ENCODE results near the gene TEX44. TPM values are rescaled to one million over a fixed set of nuclear protein-coding genes. Genes with fewer than 3 reads are reported as not detected.
A peak's percentile ranks its signal among the peaks of the same experiment; 100 is the strongest.

The TEX44 gene
- total and polyA plus RNA-seq, 9 of the 15 experiments (the other 6 are each of a cell fraction or from before 2014, with no cell fraction given): not detected

DNA sequence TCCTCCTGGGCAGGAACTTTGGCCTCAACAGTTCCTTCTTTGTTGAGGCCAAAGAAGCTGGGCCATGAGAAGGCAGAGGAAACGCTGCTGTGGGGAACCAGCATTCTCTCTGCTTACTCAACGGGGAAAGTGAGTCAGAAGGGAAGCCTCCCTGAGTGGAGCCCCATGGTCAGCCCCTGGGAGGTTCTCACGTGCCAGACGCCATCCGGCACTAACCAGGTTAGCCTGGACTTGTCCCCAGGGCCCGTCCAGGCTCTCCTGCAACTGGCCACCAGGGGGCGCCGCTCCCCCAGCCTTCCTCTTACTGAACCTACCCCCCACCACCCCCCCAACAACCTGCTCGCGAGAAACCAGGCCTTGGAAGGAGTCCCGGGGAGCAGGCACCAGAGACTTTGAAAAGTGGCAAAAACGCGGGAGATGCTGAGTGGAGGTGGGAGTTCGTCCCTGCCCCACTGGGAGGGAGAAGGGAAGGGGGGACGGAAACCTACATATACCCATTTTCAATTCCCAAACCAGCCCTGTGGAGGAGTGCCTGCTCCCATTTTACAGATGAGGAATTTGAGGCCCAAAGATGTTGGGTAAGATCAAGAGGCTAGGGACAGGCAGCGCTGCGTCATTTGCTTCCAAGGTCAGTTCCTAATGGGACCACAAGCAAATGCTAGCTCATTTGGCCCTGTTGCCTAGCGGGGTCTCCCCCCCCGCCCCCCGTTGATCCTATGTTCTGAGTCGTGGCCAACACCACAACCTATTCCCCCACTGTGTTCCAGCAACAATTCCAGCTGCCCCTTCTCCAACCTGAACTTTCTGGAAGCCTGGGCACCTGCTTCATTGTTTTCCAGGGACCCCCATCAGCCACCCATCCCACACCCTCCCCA, 20.0 kb downstream of the TEX44 start (continued):
- TF ChIP-seq PCBP2 (IDR thresholded peaks at IDR 0.05; ENCODE audit: low read depth, low read length, poor library complexity, severe bottlenecking) (no peak), ZNF121 (CRISPR knock-in tag; conservative IDR thresholded peaks at IDR 0.05) (no peak), SETDB1 (IDR thresholded peaks at IDR 0.05; ENCODE audit: low read length) (no peak), ZNF583 (CRISPR knock-in tag; IDR thresholded peaks at IDR 0.05) (no peak), SRSF1 (IDR thresholded peaks at IDR 0.05; ENCODE audit: low read depth, low read length) (no peak), PML (IDR thresholded peaks at IDR 0.05; ENCODE audit: low read length) (no peak), SIRT6 (IDR thresholded peaks at IDR 0.05; ENCODE audit: low read depth, low read length) (no peak), U2AF2 (optimal IDR thresholded peaks at IDR 0.05; ENCODE audit: low read depth, low read length) (no peak), PHF21A (IDR thresholded peaks at IDR 0.05; ENCODE audit: borderline replicate concordance, low read depth) (no peak), ZNF134 (CRISPR knock-in tag; conservative IDR thresholded peaks at IDR 0.05) (no peak), NR1H2 (CRISPR knock-in tag; IDR thresholded peaks at IDR 0.05) (no peak), ZNF217 (CRISPR knock-in tag; IDR thresholded peaks at IDR 0.05) (no peak), HLTF (IDR thresholded peaks at IDR 0.05) (no peak), ELF4 (CRISPR knock-in tag; IDR thresholded peaks at IDR 0.05) (no peak), ZNF561 (CRISPR knock-in tag; conservative IDR thresholded peaks at IDR 0.05) (no peak)
- TF ChIP-seq, protein P1, sequence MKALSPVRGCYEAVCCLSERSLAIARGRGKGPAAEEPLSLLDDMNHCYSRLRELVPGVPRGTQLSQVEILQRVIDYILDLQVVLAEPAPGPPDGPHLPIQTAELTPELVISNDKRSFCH (CRISPR knock-in tag; IDR thresholded peaks at IDR 0.05): no peak
- TF ChIP-seq, protein P1 (tag; IDR thresholded peaks at IDR 0.05): no peak
- TF ChIP-seq, protein P2, sequence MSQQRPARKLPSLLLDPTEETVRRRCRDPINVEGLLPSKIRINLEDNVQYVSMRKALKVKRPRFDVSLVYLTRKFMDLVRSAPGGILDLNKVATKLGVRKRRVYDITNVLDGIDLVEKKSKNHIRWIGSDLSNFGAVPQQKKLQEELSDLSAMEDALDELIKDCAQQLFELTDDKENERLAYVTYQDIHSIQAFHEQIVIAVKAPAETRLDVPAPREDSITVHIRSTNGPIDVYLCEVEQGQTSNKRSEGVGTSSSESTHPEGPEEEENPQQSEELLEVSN (IDR thresholded peaks at IDR 0.05; ENCODE audit: borderline replicate concordance in 1 of 2, extremely low read depth in 1 of 2, insufficient read depth in 1 of 2, insufficient read length in 1 of 2, low read depth in 1 of 2, low read length in 1 of 2, poor library complexity in 1 of 2, severe bottlenecking in 1 of 2): peak in 1 of 2 experiments; percentile 15
- TF ChIP-seq, protein P3, sequence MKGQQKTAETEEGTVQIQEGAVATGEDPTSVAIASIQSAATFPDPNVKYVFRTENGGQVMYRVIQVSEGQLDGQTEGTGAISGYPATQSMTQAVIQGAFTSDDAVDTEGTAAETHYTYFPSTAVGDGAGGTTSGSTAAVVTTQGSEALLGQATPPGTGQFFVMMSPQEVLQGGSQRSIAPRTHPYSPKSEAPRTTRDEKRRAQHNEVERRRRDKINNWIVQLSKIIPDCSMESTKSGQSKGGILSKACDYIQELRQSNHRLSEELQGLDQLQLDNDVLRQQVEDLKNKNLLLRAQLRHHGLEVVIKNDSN (CRISPR knock-in tag; IDR thresholded peaks at IDR 0.05): no peak
- TF ChIP-seq, protein P4, sequence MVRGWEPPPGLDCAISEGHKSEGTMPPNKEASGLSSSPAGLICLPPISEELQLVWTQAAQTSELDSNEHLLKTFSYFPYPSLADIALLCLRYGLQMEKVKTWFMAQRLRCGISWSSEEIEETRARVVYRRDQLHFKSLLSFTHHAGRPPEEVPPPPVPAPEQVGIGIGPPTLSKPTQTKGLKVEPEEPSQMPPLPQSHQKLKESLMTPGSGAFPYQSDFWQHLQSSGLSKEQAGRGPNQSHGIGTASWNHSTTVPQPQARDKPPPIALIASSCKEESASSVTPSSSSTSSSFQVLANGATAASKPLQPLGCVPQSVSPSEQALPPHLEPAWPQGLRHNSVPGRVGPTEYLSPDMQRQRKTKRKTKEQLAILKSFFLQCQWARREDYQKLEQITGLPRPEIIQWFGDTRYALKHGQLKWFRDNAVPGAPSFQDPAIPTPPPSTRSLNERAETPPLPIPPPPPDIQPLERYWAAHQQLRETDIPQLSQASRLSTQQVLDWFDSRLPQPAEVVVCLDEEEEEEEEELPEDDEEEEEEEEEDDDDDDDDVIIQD (CRISPR knock-in tag; IDR thresholded peaks at IDR 0.05): no peak
- TF ChIP-seq, protein P5, sequence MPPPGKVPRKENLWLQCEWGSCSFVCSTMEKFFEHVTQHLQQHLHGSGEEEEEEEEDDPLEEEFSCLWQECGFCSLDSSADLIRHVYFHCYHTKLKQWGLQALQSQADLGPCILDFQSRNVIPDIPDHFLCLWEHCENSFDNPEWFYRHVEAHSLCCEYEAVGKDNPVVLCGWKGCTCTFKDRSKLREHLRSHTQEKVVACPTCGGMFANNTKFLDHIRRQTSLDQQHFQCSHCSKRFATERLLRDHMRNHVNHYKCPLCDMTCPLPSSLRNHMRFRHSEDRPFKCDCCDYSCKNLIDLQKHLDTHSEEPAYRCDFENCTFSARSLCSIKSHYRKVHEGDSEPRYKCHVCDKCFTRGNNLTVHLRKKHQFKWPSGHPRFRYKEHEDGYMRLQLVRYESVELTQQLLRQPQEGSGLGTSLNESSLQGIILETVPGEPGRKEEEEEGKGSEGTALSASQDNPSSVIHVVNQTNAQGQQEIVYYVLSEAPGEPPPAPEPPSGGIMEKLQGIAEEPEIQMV (tag; conservative IDR thresholded peaks at IDR 0.05; ENCODE audit: low read depth): no peak
- TF ChIP-seq, protein P6, sequence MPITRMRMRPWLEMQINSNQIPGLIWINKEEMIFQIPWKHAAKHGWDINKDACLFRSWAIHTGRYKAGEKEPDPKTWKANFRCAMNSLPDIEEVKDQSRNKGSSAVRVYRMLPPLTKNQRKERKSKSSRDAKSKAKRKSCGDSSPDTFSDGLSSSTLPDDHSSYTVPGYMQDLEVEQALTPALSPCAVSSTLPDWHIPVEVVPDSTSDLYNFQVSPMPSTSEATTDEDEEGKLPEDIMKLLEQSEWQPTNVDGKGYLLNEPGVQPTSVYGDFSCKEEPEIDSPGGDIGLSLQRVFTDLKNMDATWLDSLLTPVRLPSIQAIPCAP (CRISPR knock-in tag; IDR thresholded peaks at IDR 0.05; ENCODE audit: borderline replicate concordance): no peak
